GM18517 (cell line): ENCODE measurements around the gene RNFT1.
"Not testable (repeated sequence)": the region's sequence is repeated elsewhere in the genome, so short reads cannot be mapped to it uniquely, and the experiment has no call there.

Experiments
- ATAC-seq: cut with Tn5 transposase; IDR thresholded peaks from one replicate; pipeline ENCODE4 v1.9.1; 2021; ENCODE audit warnings: mild to moderate bottlenecking, moderate library complexity; ENCODE audit not compliant: unreplicated experiment

RNFT1 gene

GRCh38 chr17:59964482-59965328 lies at the start of gene RNFT1:
Gene RNFT1 (minus strand): TSS chr17:59964740. CDS start chr17:59964663, 77 bp downstream.
- peak; percentile 75 for ATAC-seq

GRCh38 chr17:60009326-60009725 lies 44.8 kb upstream of the RNFT1 start:
- ATAC-seq: not testable (repeated sequence)

- ATAC-seq: not testable (repeated sequence)
These were observed 43.8 kb upstream of the RNFT1 start for GRCh38 chr17:60008377-60008776.

GRCh38 chr17:60006160-60006559 lies 41.6 kb upstream of the RNFT1 start:
- ATAC-seq: no peak

GRCh38 chr17:60004561-60004960 lies 40.0 kb upstream of the RNFT1 start:
- ATAC-seq: not testable (repeated sequence)

GRCh38 chr17:60002405-60002804 lies 37.9 kb upstream of the RNFT1 start:
- not testable (repeated sequence) for ATAC-seq

- ATAC-seq: not testable (repeated sequence)
These were observed 32.1 kb upstream of the RNFT1 start for GRCh38 chr17:59996608-59997007.

- ATAC-seq: not testable (repeated sequence)
These were observed 10.6 kb upstream of the RNFT1 start for GRCh38 chr17:59975166-59975565.

GRCh38 chr17:59973483-59973882 lies 8.9 kb upstream of the RNFT1 start:
- ATAC-seq: not testable (repeated sequence)

GRCh38 chr17:59972778-59973177 lies 8.2 kb upstream of the RNFT1 start:
- no peak for ATAC-seq

GRCh38 chr17:59971771-59972170 lies 7.2 kb upstream of the RNFT1 start:
- ATAC-seq: not testable (repeated sequence)

GRCh38 chr17:59963738-59964481 lies 630 bp downstream of the RNFT1 start:
- ATAC-seq: peak; percentile 40

- no peak for ATAC-seq
These were observed 1.7 kb downstream of the RNFT1 start for GRCh38 chr17:59962739-59963318.

- not testable (repeated sequence) for ATAC-seq
These were observed 5.0 kb downstream of the RNFT1 start for GRCh38 chr17:59959574-59959973.

GRCh38 chr17:59954856-59955255 lies 9.7 kb downstream of the RNFT1 start:
- ATAC-seq: no peak

- ATAC-seq: no peak
These were observed 14.5 kb downstream of the RNFT1 start for GRCh38 chr17:59950049-59950448.

- not testable (repeated sequence) for ATAC-seq
These were observed 17.2 kb downstream of the RNFT1 start for GRCh38 chr17:59947310-59947709.

GRCh38 chr17:59946433-59946832 lies 18.1 kb downstream of the RNFT1 start:
- not testable (repeated sequence) for ATAC-seq

- ATAC-seq: no peak
These were observed 23.4 kb downstream of the RNFT1 start for GRCh38 chr17:59941131-59941530.

GRCh38 chr17:59940697-59941096 lies 23.8 kb downstream of the RNFT1 start:
- ATAC-seq: not testable (repeated sequence)

- ATAC-seq: not testable (repeated sequence)
These were observed 31.2 kb downstream of the RNFT1 start for GRCh38 chr17:59933317-59933716.
